H1 (cell line): ENCODE results near the gene DTNB. TPM values are rescaled to one million over a fixed set of nuclear protein-coding genes. Genes with fewer than 3 reads are reported as not detected.

Experiments used
- CTCF ChIA-PET: fragments of 300-600 bp; sonication (Branson Sonifier 250); formaldehyde crosslinking; loops from one replicate; lab custom pipeline; 2021; ENCODE audit not compliant: partially characterized antibody; lab: Charles Lee
- POLR2A ChIA-PET: fragments of 300-600 bp; sonication (Branson Sonifier 250); formaldehyde crosslinking; loops from one replicate; lab custom pipeline; 2021; ENCODE audit warnings: inconsistent platforms; ENCODE audit not compliant: partially characterized antibody; lab: Charles Lee
- DNase-seq, 2 experiments: peaks; one replicate each; pipeline versions ENCODE4 v3.0.0 to v3.0.0-alpha.2; 2010 to 2022; ENCODE audit warnings: low spot score in 2 of 2, low read depth in 1 of 2, mixed read lengths in 1 of 2
- FAIRE-seq: peaks from 2 replicates; lab custom pipeline; 2011; peaks lifted over from hg19 to GRCh38; lab: Jason Lieb, UNC
- H2AFZ ChIP-seq: 2 replicates; pipeline ENCODE4 v1.8.1; 2012; ENCODE audit warnings: low read length, inconsistent platforms
- H2AK5ac ChIP-seq: 2 replicates; pipeline ENCODE4 v1.6.1; 2013; ENCODE audit warnings: low read depth, low read length
- H2BK120ac ChIP-seq: replicated peaks from 2 replicates; pipeline ENCODE3; 2013; ENCODE audit warnings: low read depth, low read length, inconsistent platforms
- H2BK12ac ChIP-seq: 2 replicates; pipeline ENCODE4 v1.6.1; 2013; ENCODE audit warnings: low read depth, low read length
- H2BK15ac ChIP-seq: 2 replicates; pipeline ENCODE4 v1.6.1; 2013; ENCODE audit warnings: low read length
- H2BK20ac ChIP-seq: 2 replicates; pipeline ENCODE4 v1.6.1; 2013; ENCODE audit warnings: low read length
- H2BK5ac ChIP-seq: 2 replicates; pipeline ENCODE4 v1.6.1; 2013; ENCODE audit warnings: low read depth, low read length
- H3K14ac ChIP-seq: 2 replicates; pipeline ENCODE4 v1.6.1; 2013; ENCODE audit warnings: inconsistent platforms; ENCODE audit not compliant: insufficient read length
- H3K18ac ChIP-seq: 2 replicates; pipeline ENCODE4 v1.6.1; 2013; ENCODE audit warnings: low read length; ENCODE audit errors: extremely low read depth
- H3K23ac ChIP-seq: 2 replicates; pipeline ENCODE4 v1.6.1; 2013; ENCODE audit warnings: inconsistent platforms; ENCODE audit not compliant: insufficient read length
- H3K23me2 ChIP-seq: 2 replicates; pipeline ENCODE4 v1.6.1; 2013; ENCODE audit warnings: low read depth, low read length
- H3K27ac ChIP-seq: 2 replicates; pipeline ENCODE4 v1.6.1; 2011; ENCODE audit warnings: low read depth, low read length, inconsistent platforms
- H3K27me3 ChIP-seq, 4 experiments: replicated peaks in 1 of 4; 1 replicate in 1 of 4; 2 replicates in 3 of 4; pipeline versions ENCODE4 v1.6.1 to v1.8.1; 2011 to 2013; ENCODE audit warnings: low read length in 3 of 4, mild to moderate bottlenecking in 3 of 4, inconsistent platforms in 2 of 4, mixed read lengths in 2 of 4, moderate library complexity in 1 of 4; ENCODE audit not compliant: control insufficient read depth in 3 of 4, insufficient read depth in 3 of 4; ENCODE audit errors: extremely low read depth in 1 of 4
- H3K36me3 ChIP-seq, 4 experiments: 2 replicates each; pipeline versions ENCODE4 v1.6.1 to v1.8.1; 2011 to 2013; ENCODE audit warnings: mild to moderate bottlenecking in 4 of 4, low read length in 3 of 4, moderate library complexity in 2 of 4, control low read depth in 1 of 4, inconsistent platforms in 1 of 4; ENCODE audit not compliant: insufficient read depth in 4 of 4, control insufficient read depth in 2 of 4
- H3K4ac ChIP-seq: replicated peaks from 2 replicates; pipeline ENCODE3; 2013; ENCODE audit warnings: low read length, low read depth, mixed read lengths, inconsistent platforms; ENCODE audit not compliant: insufficient read length
- H3K4me1 ChIP-seq, 4 experiments: replicated peaks in 1 of 4; 1 replicate in 1 of 4; 2 replicates in 3 of 4; pipeline versions ENCODE4 v1.6.1 to v1.8.1; 2011 to 2013; ENCODE audit warnings: low read length in 3 of 4, inconsistent platforms in 2 of 4, mixed read lengths in 1 of 4; ENCODE audit not compliant: insufficient read depth in 4 of 4, control insufficient read depth in 3 of 4
- H3K4me2 ChIP-seq, 2 experiments: 2 replicates each; pipeline versions ENCODE4 v1.6.1 to v1.8.1; 2011 to 2013; ENCODE audit warnings: low read depth in 2 of 2, low read length in 2 of 2, control low read depth in 1 of 2, inconsistent platforms in 1 of 2, mild to moderate bottlenecking in 1 of 2; ENCODE audit not compliant: insufficient read depth in 1 of 2
- H3K4me3 ChIP-seq, 4 experiments: fragments of 200-600, 300-600 bp in 1 of 4; sonication (generic), shearing (Covaris generic), sonication (Bioruptor Twin) in 1 of 4; 2 replicates each; pipeline versions ENCODE4 v1.5.1 to v1.8.1; 2011 to 2016; ENCODE audit warnings: low read length in 4 of 4, low read depth in 3 of 4, control low read depth in 2 of 4, inconsistent platforms in 2 of 4, mild to moderate bottlenecking in 2 of 4, mixed read lengths in 1 of 4, moderate library complexity in 1 of 4; ENCODE audit not compliant: insufficient read depth in 2 of 4; ENCODE audit errors: extremely low read depth in 1 of 4
- H3K56ac ChIP-seq: replicated peaks from 2 replicates; pipeline ENCODE3; 2013; ENCODE audit warnings: low read depth, mild to moderate bottlenecking, mixed read lengths, low read length, inconsistent platforms; ENCODE audit not compliant: insufficient read length
- H3K79me1 ChIP-seq: 2 replicates; pipeline ENCODE4 v1.6.1; 2013; ENCODE audit warnings: low read depth, low read length, control low read depth
- H3K79me2 ChIP-seq, 2 experiments: 2 replicates each; pipeline versions ENCODE4 v1.6.1 to v1.8.1; 2012 to 2013; ENCODE audit warnings: low read length in 2 of 2, mild to moderate bottlenecking in 2 of 2, inconsistent platforms in 1 of 2; ENCODE audit not compliant: insufficient read depth in 2 of 2, control insufficient read depth in 1 of 2
- H3K9ac ChIP-seq, 4 experiments: replicated peaks in 1 of 4; 1 replicate in 1 of 4; 2 replicates in 3 of 4; pipeline versions ENCODE4 v1.6.1 to v1.8.1; 2011 to 2013; ENCODE audit warnings: low read depth in 3 of 4, low read length in 3 of 4, control low read depth in 2 of 4, mild to moderate bottlenecking in 2 of 4, moderate library complexity in 2 of 4, inconsistent platforms in 1 of 4; ENCODE audit errors: extremely low read depth in 1 of 4
- H3K9me3 ChIP-seq, 2 experiments: 2 replicates each; pipeline versions ENCODE4 v1.6.1 to v1.8.1; 2012 to 2013; ENCODE audit warnings: mild to moderate bottlenecking in 2 of 2, moderate library complexity in 2 of 2, control low read depth in 1 of 2, inconsistent platforms in 1 of 2, low read depth in 1 of 2, low read length in 1 of 2, mixed read lengths in 1 of 2; ENCODE audit not compliant: insufficient read depth in 2 of 2
- H4K20me1 ChIP-seq, 2 experiments: replicated peaks in 1 of 2; 2 replicates each; pipeline versions ENCODE3 to v1.8.1; 2011 to 2013; ENCODE audit warnings: inconsistent platforms in 2 of 2, low read length in 2 of 2, mild to moderate bottlenecking in 1 of 2; ENCODE audit not compliant: insufficient read depth in 2 of 2, control insufficient read depth in 1 of 2
- H4K5ac ChIP-seq: 2 replicates; pipeline ENCODE4 v1.6.1; 2013; ENCODE audit warnings: low read length, low read depth, mixed read lengths, inconsistent platforms; ENCODE audit not compliant: insufficient read length
- H4K8ac ChIP-seq: 2 replicates; pipeline ENCODE4 v1.8.0; 2013; ENCODE audit warnings: mild to moderate bottlenecking, moderate library complexity, low read length, inconsistent platforms; ENCODE audit not compliant: insufficient read depth; ENCODE audit errors: extremely low read depth
- H4K91ac ChIP-seq: replicated peaks from 2 replicates; pipeline ENCODE3; 2013; ENCODE audit warnings: low read length, mixed read lengths, inconsistent platforms; ENCODE audit not compliant: insufficient read length
- EGR1 ChIP-seq: IDR thresholded peaks from 2 replicates; pipeline ENCODE4 v1.6.1; 2011; ENCODE audit warnings: low read depth, low read length, borderline replicate concordance
- HDAC2 ChIP-seq, 2 experiments: fragments of 300-600 bp in 1 of 2; sonication (generic) in 1 of 2; IDR thresholded peaks; 2 replicates each; pipeline ENCODE4 v1.6.1; 2011 to 2012; ENCODE audit warnings: low read depth in 2 of 2, low read length in 2 of 2, mild to moderate bottlenecking in 2 of 2, moderate library complexity in 2 of 2, borderline replicate concordance in 1 of 2, inconsistent platforms in 1 of 2
- TAF7 ChIP-seq: optimal IDR thresholded peaks from 2 replicates; pipeline ENCODE3; 2011; ENCODE audit warnings: low read depth, mild to moderate bottlenecking, inconsistent platforms, low read length, moderate library complexity, borderline replicate concordance
- WGBS, 2 experiments: shearing (Covaris generic) in 1 of 2; methylation state at CpG; one replicate each; pipeline versions ENCODE4 v1.1.6 to v1.1.7; 2013 to 2015; ENCODE audit warnings: low lambda C conversion rate in 2 of 2, mixed read lengths in 2 of 2, inconsistent platforms in 1 of 2, low coverage in 1 of 2, missing lambda C conversion rate in 1 of 2; ENCODE audit not compliant: insufficient replicate concordance in 2 of 2, insufficient coverage in 1 of 2, insufficient read length in 1 of 2; ENCODE audit errors: extremely low coverage in 1 of 2, missing lambda C conversion rate in 1 of 2; 5-methylcytosine and 5-hydroxymethylcytosine counted together
- polyA plus RNA-seq, 7 experiments: library from polyadenylated mRNA; depleted of rRNA in 3 of 7; stranded (reverse) in 5 of 7; unstranded in 2 of 7; fragments of >200 nt in 5 of 7; fragments of 200-250 nt in 2 of 7; gene quantifications; 1 replicate in 5 of 7; 2 replicates in 1 of 7; 4 replicates in 1 of 7; pipeline versions ENCODE4 v1.2.1 to v1.2.3, GENCODE V29; 2011 to 2013; ENCODE audit warnings: missing spikeins in 2 of 7, mixed read lengths in 2 of 7
- total RNA-seq: library from RNA; stranded (reverse); fragmentation: NEBNext Ultra II Directional; extraction: Animal tissue kit (Norgen Biotek cat#: 25700); gene quantifications from 2 replicates; pipeline ENCODE4 v1.2.1, GENCODE V29; 2021

Gene DTNB
- total and polyA plus RNA-seq, 2 of the 8 experiments (the other 6 are each of a cell fraction or from before 2014, with no cell fraction given) = 39.6 to 49.5 TPM

- WGBS, 2 experiments = 83 to 100% methylated on average over 1 to 5 of the region's 5 CpGs
- Histone ChIP-seq H3K23me2 (no peaks in the 10 kb centered on the region), H4K20me1 (no peaks in the 10 kb centered on the region), H2BK12ac (no peak overlapping the region), H3K56ac (no peak overlapping the region), H2BK20ac (no peak overlapping the region), H4K8ac (no peak overlapping the region), H3K79me2 (no peaks in the 10 kb centered on the region), H3K4me3 (no peak overlapping the region), H3K9ac (no peak overlapping the region), H2AK5ac (no peak overlapping the region), H2BK15ac (no peak overlapping the region), H2AFZ (no peak overlapping the region), H2BK120ac (no peak overlapping the region), H3K36me3 (peaks cover 0 to 3% (median 0%) of the 10 kb centered on the region in 4 experiments; a peak in 1 of 8 replicates), H3K79me1 (no peaks in the 10 kb centered on the region), H4K5ac (no peak overlapping the region), H3K27ac (no peak overlapping the region), H4K91ac (no peak overlapping the region), H3K14ac (no peak overlapping the region), H3K4me2 (no peak overlapping the region), H3K4me1 (no peaks in the 10 kb centered on the region; a peak in 1 of 7 replicates), H3K18ac (no peak overlapping the region), H2BK5ac (no peak overlapping the region), H3K27me3 (no peaks in the 10 kb centered on the region), H3K9me3 (no peaks in the 10 kb centered on the region), H3K4ac (no peak overlapping the region), H3K23ac (no peak overlapping the region)
- DNase-seq (no peak), FAIRE-seq (no peak)
- ChIA-PET CTCF (interaction anchor here (0.6 to 1.2 kb wide), 3 partner anchors 8 to 199 kb away, joined by 3 to 4 read pairs (median 4); no protein-coding TSS in a partner anchor), POLR2A (no interaction called here)
- no peak for TF ChIP-seq EGR1
- no peak for TF ChIP-seq TAF7
- TF ChIP-seq HDAC2 (IDR thresholded peaks at IDR 0.05; ENCODE audit: borderline replicate concordance in 1 of 2, low read depth in 2 of 2, low read length in 2 of 2) = no peak
Observed at GRCh38 chr2:25561136-25561850, 112.1 kb downstream of the DTNB start.
